ENCODE data around the gene DLD. TPM values are rescaled to one million over a fixed set of nuclear protein-coding genes. Genes with fewer than 3 reads are reported as not detected.
"Not testable (repeated sequence)": the region's sequence is repeated elsewhere in the genome, so short reads cannot be mapped to it uniquely, and the experiment has no call there.

Gene DLD
- total RNA-seq, 1 donor from 2014 or later, result 19.2 TPM

DNA sequence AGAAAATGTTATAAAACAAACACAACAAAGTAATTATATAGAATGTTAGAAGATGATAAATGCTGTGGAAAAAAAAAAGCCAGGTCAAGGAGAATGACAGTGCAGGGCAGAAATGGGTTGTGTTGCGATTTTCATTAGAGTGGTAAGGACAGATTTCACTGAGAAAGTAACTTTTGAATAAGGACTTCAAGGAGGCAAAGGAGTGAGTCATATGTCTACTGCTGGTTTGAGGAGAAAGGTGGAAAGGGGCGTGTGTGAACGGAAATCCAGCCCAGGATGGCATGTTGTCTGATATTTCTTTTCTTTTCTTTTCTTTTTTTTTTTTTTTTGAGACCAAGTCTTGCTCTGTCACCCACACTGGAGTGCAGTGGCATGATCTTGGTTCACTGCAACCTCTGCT, 12.3 kb upstream of the DLD start:
- H3K36me3 ChIP-seq, result no peaks in the 10 kb centered on the region
- TF ChIP-seq, protein P1, sequence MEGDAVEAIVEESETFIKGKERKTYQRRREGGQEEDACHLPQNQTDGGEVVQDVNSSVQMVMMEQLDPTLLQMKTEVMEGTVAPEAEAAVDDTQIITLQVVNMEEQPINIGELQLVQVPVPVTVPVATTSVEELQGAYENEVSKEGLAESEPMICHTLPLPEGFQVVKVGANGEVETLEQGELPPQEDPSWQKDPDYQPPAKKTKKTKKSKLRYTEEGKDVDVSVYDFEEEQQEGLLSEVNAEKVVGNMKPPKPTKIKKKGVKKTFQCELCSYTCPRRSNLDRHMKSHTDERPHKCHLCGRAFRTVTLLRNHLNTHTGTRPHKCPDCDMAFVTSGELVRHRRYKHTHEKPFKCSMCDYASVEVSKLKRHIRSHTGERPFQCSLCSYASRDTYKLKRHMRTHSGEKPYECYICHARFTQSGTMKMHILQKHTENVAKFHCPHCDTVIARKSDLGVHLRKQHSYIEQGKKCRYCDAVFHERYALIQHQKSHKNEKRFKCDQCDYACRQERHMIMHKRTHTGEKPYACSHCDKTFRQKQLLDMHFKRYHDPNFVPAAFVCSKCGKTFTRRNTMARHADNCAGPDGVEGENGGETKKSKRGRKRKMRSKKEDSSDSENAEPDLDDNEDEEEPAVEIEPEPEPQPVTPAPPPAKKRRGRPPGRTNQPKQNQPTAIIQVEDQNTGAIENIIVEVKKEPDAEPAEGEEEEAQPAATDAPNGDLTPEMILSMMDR (IDR thresholded peaks at IDR 0.05), result no peak
- no peaks in the 10 kb centered on the region for H3K4me1 ChIP-seq
- DNase-seq (ENCODE audit: low spot score in 2 of 2), result no peak
- H3K4me3 ChIP-seq, result no peak overlapping the region
- H3K27me3 ChIP-seq, result no peaks in the 10 kb centered on the region
- intact Hi-C loops (cut with DNase I), result loop anchor here (5.0 to 10.0 kb wide), 3 partner anchors 269 to 704 kb away; no protein-coding TSS in a partner anchor
- H3K9me3 ChIP-seq, result no peaks in the 10 kb centered on the region
- H3K27ac ChIP-seq, result no peak overlapping the region

DNA sequence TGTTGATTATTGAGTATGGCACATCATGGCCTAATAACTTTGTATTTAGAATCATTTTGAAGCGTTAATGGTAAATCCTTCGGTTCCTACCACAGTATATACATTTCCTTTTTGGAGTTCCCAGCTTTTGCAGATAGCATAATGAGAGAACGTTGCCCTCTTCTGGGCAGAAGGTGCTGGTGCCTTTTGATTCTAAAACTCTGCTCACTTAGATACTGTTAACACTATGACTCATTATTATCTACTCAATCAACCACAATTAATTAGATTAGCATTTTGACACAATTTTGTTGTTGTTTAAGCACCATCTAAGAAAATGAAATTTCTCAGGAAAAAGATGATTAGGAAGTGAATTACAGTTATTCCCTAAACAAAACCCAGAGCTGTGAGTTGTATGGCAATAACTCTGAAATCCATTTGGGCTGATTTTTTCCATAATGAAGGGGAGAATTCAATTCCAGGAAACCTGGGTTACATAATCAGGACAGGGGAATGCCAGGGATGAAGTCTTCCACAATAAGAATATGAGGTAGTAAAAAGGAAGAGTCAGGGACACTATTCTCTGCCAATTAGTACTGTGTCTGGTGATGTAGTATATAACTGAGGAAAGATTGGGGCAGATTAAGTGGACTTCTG, 11.5 kb upstream of the DLD start:
- no peak overlapping the region for H3K27ac ChIP-seq
- no peak overlapping the region for H3K4me3 ChIP-seq
- TF ChIP-seq, protein P1 (IDR thresholded peaks at IDR 0.05), result peak; percentile 41 to 61 (median 59)
- no peaks in the 10 kb centered on the region for H3K36me3 ChIP-seq
- intact Hi-C loops (cut with DNase I), result loop anchor here (5.0 to 10.0 kb wide), 3 partner anchors 268 to 705 kb away; no protein-coding TSS in a partner anchor
- DNase-seq (ENCODE audit: low spot score in 2 of 2), result no peak
- no peaks in the 10 kb centered on the region for H3K9me3 ChIP-seq
- no peaks in the 10 kb centered on the region for H3K4me1 ChIP-seq
- no peaks in the 10 kb centered on the region for H3K27me3 ChIP-seq

DNA sequence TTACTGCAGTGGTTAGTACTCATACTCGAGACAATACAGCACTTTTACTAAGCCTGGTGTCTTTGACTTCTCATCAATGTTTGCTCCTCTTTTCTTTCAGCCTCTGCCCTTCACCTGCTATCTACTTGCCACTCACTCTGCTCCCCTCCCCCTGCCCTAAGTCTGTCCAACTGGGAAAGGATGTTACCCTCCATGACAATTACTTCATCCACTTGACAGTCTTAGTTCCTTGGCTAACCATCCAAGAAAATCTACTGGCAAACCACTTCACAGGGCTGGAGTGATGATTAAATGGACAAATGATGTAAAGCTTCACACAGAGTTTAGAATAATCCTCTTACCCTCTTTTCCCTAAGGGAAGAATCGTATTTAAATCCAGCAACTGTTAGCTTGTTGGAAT, 8.2 kb upstream of the DLD start:
- TF ChIP-seq, protein P1 (IDR thresholded peaks at IDR 0.05), result no peak
- intact Hi-C loops (cut with DNase I), result no loop called here
- Histone ChIP-seq H3K4me3 (no peak overlapping the region), H3K4me1 (no peaks in the 10 kb centered on the region), H3K27me3 (no peaks in the 10 kb centered on the region), H3K9me3 (no peaks in the 10 kb centered on the region), H3K36me3 (no peaks in the 10 kb centered on the region), H3K27ac (no peak overlapping the region)
- no peak for DNase-seq (ENCODE audit: low spot score in 2 of 2)

DNA sequence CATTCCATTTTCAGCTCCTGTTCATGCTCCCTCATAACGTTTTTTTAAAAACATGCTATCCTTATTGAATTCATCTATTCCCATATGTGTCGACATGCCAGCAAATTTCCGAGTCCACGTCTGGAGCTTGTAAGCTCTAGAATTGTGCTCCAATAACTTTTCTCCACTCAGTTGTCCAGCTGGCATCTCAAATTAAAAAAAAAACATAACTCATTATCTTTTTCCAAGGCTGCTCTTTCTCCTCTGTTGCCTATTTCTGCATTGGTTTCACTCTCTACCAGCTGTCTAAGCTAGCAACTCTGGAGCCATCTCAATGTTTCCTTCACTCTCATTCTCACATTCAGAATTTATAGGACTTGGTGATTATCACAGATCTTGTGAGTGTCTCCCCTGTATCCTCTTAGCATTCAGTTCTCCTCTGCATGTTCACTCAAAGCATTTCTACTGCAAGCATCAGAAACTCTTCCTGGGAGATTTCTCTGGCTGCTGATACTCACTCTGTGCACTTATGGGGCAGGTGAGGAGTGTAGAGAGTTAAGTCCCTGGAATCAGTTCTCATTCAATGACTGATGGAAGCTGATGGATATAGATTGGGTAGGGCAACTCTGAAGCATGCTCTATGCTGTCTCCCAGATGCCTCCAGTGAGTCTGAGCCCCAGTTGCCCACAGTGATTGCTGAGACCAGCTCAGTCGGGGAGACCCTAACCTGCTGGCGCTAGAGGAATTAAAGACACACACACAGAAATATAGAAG, 6.7 kb upstream of the DLD start:
- TF ChIP-seq, protein P1 (IDR thresholded peaks at IDR 0.05), result no peak
- H3K27ac ChIP-seq, result no peak overlapping the region
- intact Hi-C loops (cut with DNase I), result no loop called here
- no peaks in the 10 kb centered on the region for H3K4me1 ChIP-seq
- no peaks in the 10 kb centered on the region for H3K36me3 ChIP-seq
- no peaks in the 10 kb centered on the region for H3K27me3 ChIP-seq
- no peak overlapping the region for H3K4me3 ChIP-seq
- no peaks in the 10 kb centered on the region for H3K9me3 ChIP-seq
- no peak for DNase-seq (ENCODE audit: low spot score in 2 of 2)

DNA sequence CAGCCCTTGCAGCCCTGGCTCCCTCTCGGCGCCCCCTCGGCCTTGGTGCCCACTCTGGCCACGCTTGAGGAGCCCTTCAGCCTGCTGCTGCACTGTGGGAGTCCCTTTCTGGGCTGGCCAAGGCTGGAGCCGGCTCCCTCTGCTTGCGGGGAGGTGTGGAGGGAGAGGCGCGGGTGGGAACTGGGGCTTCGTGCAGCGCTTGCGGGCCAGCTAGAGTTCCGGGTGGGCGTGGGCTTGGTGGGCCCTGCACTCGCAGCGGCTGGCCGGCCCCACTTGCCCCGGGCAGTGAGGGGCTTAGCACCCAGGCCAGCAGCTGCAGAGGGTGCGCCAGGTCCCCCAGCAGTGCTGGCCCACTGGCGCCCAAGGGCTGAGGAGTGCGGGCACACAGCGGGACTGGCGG, 3.2 kb upstream of the DLD start:
- H3K27ac ChIP-seq; H3K4me3 ChIP-seq; H3K27me3 ChIP-seq; H3K36me3 ChIP-seq; intact Hi-C loops (cut with DNase I); H3K9me3 ChIP-seq; DNase-seq (ENCODE audit: low spot score in 2 of 2): not testable (repeated sequence)
- peaks cover 3 to 11% of the 10 kb centered on the region in 2 donors for H3K4me1 ChIP-seq

DNA sequence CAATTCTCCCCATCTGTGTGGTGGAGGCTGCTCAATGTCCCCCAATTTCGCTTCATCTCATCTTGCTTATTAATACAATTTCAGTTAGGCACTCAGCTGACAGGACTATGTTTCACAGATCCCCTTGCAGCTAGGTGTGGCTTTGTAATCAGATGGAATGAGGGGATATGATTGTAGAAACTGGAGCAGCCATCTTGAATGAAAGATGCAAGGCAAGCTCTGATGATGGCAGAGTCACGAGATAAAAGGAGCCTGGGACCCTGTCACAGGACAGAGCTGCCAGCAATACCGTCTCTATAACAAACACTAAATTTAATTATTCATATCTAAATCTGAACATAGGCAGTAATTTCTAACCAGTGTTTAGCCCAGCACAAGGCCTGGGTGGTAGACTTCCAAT, 991 bp upstream of the DLD start:
- peaks cover 0 to under 1% of the 10 kb centered on the region in 2 donors for H3K36me3 ChIP-seq
- peaks cover 3 to 17% of the 10 kb centered on the region in 2 donors for H3K4me1 ChIP-seq
- peak overlapping the region; percentile 95 for H3K27ac ChIP-seq
- no peak for DNase-seq (ENCODE audit: low spot score in 2 of 2)
- TF ChIP-seq, protein P1 (IDR thresholded peaks at IDR 0.05), result no peak
- intact Hi-C loops (cut with DNase I), result loop anchor here (2.0 to 10.0 kb wide), 7 partner anchors 49 to 1228 kb away; partner anchors contain the start of genes BCAP29, CBLL1, CCDC71L and LAMB1
- no peaks in the 10 kb centered on the region for H3K27me3 ChIP-seq
- H3K9me3 ChIP-seq, result no peaks in the 10 kb centered on the region
- peak overlapping the region in 1 of 2 donors; percentile 83 for H3K4me3 ChIP-seq
